ENCODE measurements around the gene IRX3.
"Not testable (repeated sequence)": the region's sequence is repeated elsewhere in the genome, so short reads cannot be mapped to it uniquely, and the experiment has no call there.

IRX3 gene

GRCh38 chr16:54253118-54253517, 33.5 kb downstream of the IRX3 start:
- H3K27ac ChIP-seq (replicated peaks): no peak overlapping the region
- H3K4me3 ChIP-seq (replicated peaks; ENCODE audit: insufficient read depth, low read length): no peak overlapping the region
- H3K27me3 ChIP-seq (ENCODE audit: insufficient read depth, poor library complexity, severe bottlenecking): no peaks in the 10 kb centered on the region
- no peak for TF ChIP-seq REST (IDR thresholded peaks at IDR 0.05; ENCODE audit: insufficient replicate concordance, low read depth)
- TF ChIP-seq SPI1 (IDR thresholded peaks at IDR 0.05; ENCODE audit: borderline replicate concordance, low read depth): no peak
- TF ChIP-seq POLR2AphosphoS5 (IDR thresholded peaks at IDR 0.05; ENCODE audit: low read depth): no peak
- TF ChIP-seq GABPA (IDR thresholded peaks at IDR 0.05; ENCODE audit: low read depth): no peak
- TF ChIP-seq, protein P1, sequence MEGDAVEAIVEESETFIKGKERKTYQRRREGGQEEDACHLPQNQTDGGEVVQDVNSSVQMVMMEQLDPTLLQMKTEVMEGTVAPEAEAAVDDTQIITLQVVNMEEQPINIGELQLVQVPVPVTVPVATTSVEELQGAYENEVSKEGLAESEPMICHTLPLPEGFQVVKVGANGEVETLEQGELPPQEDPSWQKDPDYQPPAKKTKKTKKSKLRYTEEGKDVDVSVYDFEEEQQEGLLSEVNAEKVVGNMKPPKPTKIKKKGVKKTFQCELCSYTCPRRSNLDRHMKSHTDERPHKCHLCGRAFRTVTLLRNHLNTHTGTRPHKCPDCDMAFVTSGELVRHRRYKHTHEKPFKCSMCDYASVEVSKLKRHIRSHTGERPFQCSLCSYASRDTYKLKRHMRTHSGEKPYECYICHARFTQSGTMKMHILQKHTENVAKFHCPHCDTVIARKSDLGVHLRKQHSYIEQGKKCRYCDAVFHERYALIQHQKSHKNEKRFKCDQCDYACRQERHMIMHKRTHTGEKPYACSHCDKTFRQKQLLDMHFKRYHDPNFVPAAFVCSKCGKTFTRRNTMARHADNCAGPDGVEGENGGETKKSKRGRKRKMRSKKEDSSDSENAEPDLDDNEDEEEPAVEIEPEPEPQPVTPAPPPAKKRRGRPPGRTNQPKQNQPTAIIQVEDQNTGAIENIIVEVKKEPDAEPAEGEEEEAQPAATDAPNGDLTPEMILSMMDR (IDR thresholded peaks at IDR 0.05; ENCODE audit: insufficient read depth, low read length): no peak
- DNase-seq (ENCODE audit: low read depth in 1 of 2, low spot score in 1 of 2): no peak

DNA sequence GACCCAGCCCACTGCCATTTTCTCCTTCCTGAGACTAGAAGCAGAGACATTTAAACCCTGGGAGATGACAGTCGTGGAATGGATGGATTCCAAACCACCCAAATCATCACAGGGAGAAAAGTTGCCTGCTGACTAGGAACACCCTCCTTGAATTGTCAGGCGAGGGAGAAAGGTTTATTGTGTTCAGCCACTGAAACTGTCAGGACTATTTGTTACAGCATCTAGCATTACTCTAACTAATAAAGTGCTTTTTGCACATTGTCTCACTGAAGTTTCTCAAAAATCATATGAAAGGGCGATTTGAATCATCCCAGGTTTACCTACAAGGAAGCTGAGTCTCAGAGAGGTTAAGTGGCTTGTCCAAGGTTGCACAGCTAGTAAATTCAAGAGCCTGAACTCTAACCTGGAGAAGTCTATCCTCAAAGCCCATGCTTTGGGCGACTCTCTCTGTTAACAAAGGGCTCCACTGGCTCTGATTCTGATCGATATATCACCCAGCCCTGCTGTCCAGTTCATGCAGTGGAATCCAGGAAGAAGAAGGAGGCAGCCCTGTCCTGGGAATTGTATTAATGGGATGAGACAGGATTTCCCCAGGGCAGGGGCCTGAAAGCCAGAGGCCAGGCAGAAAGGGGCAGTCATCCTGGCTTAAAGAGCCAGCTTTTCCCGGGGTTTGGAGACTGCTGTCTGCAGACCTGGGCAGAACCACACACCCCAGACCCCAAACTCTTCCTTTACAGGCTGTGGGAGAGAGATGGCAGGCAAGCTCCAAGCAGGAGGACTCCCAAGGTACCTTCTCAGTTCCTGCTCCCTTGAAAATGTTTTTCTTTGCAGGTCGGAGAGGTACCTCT, 37.5 kb downstream of the IRX3 start:
- Histone ChIP-seq H3K27me3 (ENCODE audit: insufficient read depth, poor library complexity, severe bottlenecking) (no peaks in the 10 kb centered on the region), H3K4me3 (replicated peaks; ENCODE audit: insufficient read depth, low read length) (no peak overlapping the region), H3K27ac (replicated peaks) (no peak overlapping the region)
- TF ChIP-seq SPI1 (IDR thresholded peaks at IDR 0.05; ENCODE audit: borderline replicate concordance, low read depth) (no peak), GABPA (IDR thresholded peaks at IDR 0.05; ENCODE audit: low read depth) (no peak), POLR2AphosphoS5 (IDR thresholded peaks at IDR 0.05; ENCODE audit: low read depth) (no peak), REST (IDR thresholded peaks at IDR 0.05; ENCODE audit: insufficient replicate concordance, low read depth) (no peak)
- TF ChIP-seq, protein P1 (IDR thresholded peaks at IDR 0.05; ENCODE audit: insufficient read depth, low read length): no peak
- no peak for DNase-seq (ENCODE audit: low read depth in 1 of 2, low spot score in 1 of 2)

GRCh38 chr16:54247705-54248104, 38.9 kb downstream of the IRX3 start:
- not testable (repeated sequence) for DNase-seq (ENCODE audit: low read depth in 1 of 2, low spot score in 1 of 2); H3K27ac ChIP-seq (replicated peaks); H3K27me3 ChIP-seq (ENCODE audit: insufficient read depth, poor library complexity, severe bottlenecking); H3K4me3 ChIP-seq (replicated peaks; ENCODE audit: insufficient read depth, low read length)

GRCh38 chr16:54246454-54246821, 40.1 kb downstream of the IRX3 start:
- H3K27me3 ChIP-seq (ENCODE audit: insufficient read depth, poor library complexity, severe bottlenecking): no peaks in the 10 kb centered on the region
- no peak overlapping the region for H3K27ac ChIP-seq (replicated peaks)
- no peak for DNase-seq (ENCODE audit: low read depth in 1 of 2, low spot score in 1 of 2)
- no peak overlapping the region for H3K4me3 ChIP-seq (replicated peaks; ENCODE audit: insufficient read depth, low read length)
- TF ChIP-seq, protein P1 (IDR thresholded peaks at IDR 0.05; ENCODE audit: insufficient read depth, low read length): no peak
- no peak for TF ChIP-seq REST (IDR thresholded peaks at IDR 0.05; ENCODE audit: insufficient replicate concordance, low read depth)
- no peak for TF ChIP-seq SPI1 (IDR thresholded peaks at IDR 0.05; ENCODE audit: borderline replicate concordance, low read depth)
- TF ChIP-seq POLR2AphosphoS5 (IDR thresholded peaks at IDR 0.05; ENCODE audit: low read depth): no peak
- no peak for TF ChIP-seq GABPA (IDR thresholded peaks at IDR 0.05; ENCODE audit: low read depth)

Data from HL-60 (cell line).